Stimulated activated CD8-positive, alpha-beta memory T cell treated with anti-CD3 and anti-CD28 coated beads, Interleukin-15, amount 100 ng/mL, for 1 hour (primary cell): ENCODE results near the gene AJM1.

Experiments used
- DNase-seq: peaks from one replicate; pipeline ENCODE4 v3.0.0-alpha.2; 2020; ENCODE audit warnings: low read depth

The AJM1 gene

DNA sequence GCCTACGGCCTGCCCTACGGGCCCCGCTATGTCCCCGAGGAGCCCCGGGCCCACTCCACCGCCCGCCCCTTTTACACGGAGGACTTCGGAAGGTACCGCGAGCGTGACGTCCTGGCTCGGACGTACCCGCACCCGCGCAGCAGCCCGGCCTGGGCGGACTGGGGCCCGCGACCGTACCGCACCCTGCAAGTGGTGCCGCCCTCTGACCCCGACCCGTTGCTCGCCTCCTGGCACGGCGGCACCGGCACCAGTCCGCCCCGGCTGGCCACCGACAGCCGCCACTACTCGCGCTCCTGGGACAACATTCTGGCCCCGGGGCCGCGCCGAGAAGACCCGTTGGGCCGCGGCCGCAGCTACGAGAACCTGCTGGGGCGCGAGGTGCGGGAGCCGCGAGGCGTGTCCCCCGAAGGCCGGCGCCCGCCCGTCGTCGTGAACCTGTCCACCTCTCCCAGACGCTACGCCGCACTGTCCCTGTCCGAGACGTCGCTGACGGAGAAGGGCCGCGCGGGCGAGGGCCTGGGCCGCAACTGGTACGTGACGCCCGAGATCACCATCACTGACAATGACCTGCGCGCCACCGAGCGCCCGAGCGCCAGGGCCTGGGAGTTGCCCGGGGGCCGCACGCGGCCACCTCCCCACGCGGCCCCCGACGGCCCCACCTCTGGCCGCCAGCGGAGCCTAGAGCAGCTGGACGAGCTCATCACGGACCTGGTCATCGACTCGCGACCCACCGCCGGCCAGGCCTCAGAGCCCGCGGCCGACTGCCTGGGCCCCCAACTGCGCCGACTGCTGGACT, 3.4 kb downstream of the AJM1 start:
- DNase-seq = no peak

DNA sequence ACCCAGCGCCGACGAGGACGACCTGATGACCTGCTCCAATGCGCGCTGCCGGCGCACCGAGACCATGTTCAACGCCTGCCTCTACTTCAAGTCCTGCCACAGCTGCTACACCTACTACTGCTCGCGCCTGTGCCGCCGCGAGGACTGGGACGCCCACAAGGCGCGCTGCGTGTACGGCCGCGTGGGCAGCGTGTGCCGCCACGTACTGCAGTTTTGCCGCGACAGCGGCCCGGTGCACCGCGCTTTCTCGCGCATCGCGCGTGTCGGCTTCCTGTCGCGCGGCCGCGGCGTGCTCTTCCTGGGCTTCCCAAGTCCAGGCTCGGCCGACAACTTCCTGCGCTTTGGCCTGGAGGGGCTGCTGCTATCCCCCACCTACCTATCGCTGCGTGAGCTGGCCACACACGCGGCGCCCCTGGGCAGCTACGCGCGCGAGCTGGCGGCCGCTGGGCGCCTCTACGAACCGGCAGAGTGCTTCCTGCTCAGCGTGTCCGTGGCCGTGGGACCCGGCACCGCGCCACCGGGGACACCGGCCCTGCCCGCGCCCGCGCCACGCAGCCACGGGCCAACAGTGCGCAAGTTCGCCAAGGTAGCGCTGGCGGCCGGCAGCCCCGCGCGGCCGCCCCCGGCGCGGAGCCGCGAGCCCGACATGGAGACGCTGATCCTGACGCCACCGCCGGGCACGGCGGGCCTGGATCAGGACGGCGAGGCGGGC, 4.3 kb downstream of the AJM1 start:
- DNase-seq = no peak

DNA sequence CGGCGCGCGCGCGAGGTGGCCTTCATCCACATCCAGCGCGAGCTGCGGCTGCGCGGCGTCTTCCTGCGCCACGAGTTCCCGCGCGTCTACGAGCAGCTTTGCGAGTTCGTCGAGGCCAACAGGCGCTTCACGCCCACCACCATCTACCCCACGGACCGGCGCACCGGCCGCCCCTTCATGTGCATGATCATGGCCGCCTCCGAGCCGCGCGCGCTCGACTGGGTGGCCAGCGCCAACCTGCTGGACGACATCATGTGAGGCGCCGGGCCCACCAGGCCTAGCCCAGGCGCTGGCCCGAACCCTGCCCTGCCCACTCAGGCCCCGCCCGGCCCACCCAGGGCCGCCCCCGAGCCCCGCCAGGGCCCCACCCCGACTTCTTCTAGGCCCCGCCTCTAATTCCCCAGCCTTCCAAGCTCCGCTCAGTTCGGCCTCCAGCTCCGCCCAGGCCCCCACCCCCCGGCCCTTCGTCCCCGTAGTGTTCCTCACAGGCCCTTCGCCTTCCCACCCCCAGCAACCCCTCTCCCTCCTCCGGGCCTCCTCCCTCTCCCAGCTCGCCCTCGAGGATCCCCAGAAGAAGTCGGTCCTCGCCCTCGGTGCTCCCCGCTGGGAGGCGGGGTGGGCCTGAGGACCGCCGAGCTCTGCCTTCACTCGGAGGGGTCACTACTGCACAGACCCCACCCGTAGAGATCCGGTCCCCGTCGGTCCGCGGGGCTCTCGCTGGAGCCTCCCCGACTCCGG, 5.0 kb downstream of the AJM1 start:
- DNase-seq = no peak

DNA sequence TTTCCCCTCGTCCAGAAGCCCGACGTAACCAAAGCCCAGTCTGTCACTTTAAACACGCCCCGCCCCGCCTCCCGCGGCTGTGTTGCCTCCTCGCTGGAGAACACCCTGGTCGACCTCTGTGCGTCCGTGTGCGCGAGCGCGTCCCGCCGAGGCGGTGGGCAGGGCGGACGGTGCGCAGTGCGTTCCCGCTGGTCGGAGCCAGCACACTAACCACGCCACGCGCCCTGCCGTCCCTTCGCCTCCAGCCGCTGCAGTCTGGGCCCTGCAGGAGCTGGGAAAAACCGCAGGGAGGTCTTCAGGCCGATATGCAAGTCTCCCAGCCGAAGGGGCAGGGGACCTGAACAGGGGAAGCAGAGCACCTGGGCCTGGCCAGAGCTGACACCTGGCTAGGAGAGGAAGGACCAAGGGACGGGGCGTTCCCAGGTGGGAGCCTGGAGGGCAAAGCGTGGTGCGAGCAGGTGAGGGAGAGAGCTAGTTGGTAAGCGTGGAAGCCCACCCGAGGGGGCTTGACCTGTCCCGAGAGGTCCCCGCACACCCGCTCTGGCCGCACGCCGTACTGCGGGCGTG, 5.6 kb downstream of the AJM1 start:
- peak; percentile 30 for DNase-seq

DNA sequence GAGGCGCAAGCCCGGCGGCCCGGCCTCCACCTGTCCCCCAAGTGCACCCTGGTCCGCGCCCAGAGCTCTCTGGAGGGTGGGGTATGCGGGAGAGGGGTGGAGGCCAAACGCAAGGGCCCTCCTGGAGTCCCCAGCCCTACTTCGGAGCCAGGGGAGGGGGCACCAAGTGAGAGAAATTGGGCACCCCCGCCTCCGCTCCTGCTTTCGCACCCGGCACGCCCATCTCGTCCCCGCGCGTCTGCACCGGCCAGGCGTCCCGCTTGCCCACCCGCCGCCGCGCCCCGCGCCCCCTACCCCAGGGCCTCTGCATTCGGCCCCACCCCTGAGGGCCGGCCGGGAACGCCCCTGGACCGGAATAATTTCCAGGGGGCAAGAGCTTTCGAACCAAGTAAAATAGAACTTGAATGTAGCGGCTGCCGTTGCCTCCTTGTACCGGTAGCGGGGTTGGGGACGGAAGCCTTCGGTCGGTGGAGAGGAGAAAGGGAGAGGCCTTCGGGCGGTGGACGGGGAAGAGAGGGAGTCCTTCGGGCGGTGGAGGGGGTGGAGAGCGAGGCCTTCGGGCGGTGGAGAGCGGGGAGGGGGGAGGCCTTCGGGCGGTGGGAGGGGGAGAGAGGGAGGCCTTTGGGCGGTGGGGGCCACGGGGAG, 6.2 kb downstream of the AJM1 start:
- DNase-seq = no peak

DNA sequence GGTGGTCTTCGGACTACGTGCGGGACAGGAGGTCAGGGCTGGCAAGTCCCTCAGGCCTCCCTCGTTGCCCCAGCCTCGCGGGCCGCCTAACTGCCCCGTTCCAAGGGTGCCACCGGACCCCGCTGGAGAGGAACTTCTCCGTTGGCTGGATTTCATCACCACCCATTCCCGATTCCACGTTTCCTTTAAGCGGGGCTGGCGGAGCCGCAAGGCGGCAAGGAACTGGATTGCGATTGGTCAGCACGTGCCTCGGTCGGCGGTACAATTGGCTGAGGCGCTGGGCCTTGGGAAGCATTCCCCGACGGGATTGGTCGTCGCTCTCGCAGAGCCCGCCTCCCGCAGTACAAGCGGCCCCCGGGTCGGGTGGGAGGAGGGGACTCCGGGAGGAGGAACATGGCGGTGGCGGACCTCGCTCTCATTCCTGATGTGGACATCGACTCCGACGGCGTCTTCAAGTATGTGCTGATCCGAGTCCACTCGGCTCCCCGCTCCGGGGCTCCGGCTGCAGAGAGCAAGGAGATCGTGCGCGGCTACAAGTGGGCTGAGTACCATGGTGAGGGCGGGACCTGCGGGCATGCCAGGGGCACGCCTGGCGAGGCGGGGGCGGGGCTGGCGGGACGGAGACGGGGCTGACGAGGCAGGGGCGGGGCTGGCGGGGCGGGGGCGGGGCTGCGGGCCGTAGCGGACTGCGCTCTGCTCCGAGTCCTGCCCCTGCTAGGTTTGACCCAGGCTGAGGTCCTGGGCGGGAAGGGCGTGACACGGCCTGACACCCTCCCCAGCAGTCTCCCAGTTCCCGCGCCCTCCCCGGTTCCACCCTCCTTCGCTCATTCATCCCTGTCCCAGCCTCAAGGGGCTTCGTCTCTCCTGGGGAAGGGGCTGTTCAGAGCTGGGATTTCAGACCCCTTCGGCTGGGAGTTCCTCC, 7.0 kb downstream of the AJM1 start, which contains the start of gene PHPT1:
Gene PHPT1 (plus strand): TSS at position 372 of the 922 bp plus-strand sequence. CDS start 22 bp downstream, at position 394.
- peak; percentile 87 for DNase-seq

DNA sequence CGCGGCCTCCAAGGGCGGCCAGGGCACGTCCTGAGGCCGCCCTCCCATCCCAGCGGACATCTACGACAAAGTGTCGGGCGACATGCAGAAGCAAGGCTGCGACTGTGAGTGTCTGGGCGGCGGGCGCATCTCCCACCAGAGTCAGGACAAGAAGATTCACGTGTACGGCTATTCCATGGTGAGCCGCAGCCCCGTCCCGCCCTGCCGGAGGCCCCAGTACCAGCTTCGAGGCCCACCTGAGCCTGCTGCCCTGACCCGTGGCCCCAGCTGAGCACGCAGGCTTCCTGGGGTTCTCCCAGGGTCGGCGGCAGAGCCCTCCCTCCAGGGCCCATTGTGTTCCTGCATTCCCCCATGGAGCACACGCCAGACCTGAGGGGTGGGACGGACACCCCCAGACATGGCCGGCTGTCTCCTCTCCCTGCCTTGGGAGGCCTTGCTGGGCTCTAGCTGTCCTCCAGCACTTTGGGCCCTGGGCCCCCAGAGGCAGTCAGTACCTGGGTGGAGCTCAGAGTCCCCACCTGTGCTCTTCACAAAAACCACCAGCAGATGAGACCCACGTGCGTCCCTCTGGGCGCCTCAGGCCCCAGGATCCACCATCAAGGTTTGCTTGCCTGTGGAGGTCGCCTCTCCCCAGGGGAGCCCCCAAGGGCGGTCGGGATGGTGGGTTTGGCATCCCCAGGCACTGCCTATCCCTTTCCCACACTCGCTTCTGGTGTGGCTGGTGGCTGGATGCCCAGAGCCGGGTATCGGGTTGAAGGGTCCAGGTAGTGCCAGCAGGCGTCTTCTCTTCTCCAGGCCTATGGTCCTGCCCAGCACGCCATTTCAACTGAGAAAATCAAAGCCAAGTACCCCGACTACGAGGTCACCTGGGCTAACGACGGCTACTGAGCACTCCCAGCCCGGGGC, 7.9 kb downstream of the AJM1 start:
- DNase-seq = no peak

DNA sequence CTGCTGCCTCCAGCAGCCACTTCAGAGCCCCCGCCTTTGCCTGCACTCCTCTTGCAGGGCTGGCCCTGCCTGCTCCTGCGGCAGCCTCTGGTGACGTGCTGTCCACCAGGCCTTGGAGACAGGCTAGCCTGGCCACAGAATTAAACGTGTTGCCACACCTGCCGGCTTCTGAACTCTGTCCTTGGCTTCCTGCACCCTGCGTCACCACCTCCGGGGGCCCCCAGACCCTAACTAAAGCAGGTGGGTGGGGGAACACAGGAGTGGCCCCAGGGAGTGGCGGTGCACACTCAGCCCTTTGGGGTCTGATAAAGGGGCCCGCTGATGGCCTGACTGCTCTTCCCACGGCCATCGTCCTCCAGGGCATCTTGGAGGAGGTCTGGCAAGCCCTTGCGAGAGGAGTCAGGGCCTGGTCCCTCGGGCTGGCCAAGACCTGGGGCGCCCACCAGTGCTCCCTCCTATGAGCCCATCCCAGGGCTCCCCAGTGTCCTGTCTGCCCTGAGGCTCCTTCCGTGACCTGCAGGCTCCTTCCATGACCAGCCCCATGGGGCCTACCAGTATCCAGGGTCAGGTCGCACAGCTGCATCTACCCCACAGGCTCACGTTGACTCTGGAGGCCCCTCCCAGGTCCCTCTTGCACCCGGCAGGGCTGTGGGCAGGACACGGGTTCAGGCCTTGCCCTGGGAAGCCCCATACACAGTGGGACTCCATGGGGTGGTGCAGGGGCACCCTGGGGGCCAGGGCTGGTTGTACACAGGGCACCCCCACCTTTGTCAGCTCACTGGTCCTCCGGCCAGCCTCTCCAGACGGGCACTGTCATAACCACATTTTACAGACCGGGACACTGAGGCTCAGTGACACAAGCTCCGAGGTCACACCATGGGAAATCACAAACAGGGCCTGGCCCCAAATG, 8.8 kb downstream of the AJM1 start:
- DNase-seq = no peak

DNA sequence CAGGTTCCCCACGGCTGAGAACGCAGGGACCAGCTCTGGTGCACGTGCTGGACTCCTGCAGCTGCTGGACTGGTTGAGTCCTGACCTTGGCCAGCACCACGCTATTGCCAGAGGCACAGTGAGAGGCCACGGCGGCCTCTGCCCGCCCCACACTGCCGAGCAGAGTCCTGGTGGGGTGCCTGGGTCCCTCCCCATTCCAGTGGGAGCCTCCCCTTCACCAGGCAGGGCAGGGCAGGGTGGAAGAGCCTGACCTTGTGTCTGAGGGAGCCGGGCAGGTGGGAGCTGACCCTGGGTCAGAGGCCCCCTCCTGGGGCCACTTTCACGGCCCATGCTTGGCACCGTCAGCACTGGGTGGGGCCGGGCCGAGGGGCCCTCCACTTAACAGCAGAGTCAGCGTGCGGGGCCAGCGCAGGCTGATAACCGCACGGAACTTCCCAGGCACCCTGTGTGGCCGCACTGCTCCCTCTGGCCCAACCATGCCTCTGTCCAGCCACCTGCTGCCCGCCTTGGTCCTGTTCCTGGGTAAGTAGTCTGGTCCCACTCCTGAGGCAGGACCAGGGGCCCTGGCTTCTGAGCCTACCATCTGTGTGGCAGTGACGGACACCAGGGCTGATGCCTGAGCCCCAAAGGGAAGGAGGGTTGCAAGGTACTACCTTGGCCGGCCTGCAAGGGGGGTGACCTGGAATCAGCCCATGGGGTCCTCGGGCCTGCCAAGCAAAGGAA, 9.8 kb downstream of the AJM1 start, which contains the start of gene MAMDC4:
Gene MAMDC4 (plus strand): TSS at position 406 of the 723 bp plus-strand sequence. CDS start 71 bp downstream, at position 477.
- no peak for DNase-seq

DNA sequence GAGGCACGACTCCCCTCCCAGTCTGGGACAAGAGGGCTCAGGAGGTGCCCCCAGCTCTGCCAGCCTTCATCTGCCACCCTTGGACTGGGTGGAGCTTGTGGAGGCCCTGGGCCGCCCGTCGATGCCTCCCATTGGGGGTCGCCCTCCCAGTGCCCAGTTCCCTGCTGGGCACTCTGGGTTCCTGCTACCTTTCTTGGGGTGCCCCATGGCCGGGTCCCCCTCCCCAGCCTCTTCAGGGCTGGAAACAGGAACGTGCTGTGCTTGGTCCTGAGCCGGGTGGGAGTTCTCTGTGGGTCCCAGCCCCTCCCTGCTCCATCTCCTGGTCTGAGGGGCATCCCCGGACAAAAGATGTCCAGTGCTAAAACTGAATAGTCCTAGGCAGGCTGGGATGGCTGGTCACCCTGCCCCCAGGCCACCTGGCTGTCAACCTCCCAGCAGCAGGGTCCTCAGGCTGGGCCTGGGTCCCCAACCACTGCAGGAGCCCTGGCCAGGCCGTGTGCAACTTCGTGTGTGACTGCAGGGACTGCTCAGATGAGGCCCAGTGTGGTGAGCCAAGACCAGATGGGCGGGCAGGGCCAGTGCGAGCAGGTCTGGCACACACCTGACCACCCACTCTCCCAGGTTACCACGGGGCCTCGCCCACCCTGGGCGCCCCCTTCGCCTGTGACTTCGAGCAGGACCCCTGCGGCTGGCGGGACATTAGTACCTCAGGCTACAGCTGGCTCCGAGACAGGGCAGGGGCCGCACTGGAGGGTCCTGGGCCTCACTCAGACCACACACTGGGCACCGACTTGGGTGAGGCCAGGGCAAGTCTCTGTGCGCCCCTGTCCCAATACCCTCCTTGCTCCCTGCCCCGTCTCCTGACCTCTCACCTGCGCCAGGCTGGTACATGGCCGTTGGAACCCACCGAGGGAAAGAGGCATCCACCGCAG, 10.7 kb downstream of the AJM1 start:
- DNase-seq = no peak

DNA sequence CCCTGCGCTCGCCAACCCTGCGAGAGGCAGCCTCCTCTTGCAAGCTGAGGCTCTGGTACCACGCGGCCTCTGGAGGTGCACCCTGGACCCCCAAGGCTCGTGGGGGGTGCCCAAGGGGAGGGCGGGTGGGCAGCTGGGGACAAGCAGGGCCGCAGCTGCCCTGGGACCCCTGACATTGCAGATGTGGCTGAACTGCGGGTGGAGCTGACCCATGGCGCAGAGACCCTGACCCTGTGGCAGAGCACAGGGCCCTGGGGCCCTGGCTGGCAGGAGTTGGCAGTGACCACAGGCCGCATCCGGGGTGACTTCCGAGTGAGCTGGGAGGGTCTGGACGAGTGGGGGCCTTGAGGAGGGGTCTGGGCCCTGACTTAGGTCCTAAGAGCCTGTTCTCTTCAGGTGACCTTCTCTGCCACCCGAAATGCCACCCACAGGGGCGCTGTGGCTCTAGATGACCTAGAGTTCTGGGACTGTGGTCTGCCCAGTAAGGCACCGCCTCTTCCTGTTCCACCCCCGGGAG, 11.4 kb downstream of the AJM1 start:
- DNase-seq = no peak

DNA sequence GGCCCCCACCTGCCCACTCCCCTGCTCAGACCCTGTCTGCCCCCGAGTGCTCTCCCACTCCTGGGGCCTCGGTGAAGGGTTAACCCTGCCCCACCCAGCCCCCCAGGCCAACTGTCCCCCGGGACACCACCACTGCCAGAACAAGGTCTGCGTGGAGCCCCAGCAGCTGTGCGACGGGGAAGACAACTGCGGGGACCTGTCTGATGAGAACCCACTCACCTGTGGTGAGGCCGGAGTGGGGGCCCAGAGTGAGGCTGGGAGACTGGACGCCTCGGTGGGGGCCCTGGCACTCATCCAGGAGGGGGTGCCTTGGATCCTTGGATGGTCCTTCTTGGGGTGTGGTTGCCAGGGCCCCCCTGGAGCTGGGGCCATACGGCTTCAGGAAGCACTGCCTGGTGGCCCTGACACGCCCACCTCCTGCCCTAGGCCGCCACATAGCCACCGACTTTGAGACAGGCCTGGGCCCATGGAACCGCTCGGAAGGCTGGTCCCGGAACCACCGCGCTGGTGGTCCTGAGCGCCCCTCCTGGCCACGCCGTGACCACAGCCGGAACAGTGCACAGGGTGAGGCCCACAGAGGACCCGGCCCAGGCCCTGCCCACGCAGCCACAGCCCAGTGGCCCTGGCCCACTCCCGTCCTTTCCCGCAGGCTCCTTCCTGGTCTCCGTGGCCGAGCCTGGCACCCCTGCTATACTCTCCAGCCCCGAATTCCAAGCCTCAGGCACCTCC, 12.0 kb downstream of the AJM1 start:
- DNase-seq = no peak

DNA sequence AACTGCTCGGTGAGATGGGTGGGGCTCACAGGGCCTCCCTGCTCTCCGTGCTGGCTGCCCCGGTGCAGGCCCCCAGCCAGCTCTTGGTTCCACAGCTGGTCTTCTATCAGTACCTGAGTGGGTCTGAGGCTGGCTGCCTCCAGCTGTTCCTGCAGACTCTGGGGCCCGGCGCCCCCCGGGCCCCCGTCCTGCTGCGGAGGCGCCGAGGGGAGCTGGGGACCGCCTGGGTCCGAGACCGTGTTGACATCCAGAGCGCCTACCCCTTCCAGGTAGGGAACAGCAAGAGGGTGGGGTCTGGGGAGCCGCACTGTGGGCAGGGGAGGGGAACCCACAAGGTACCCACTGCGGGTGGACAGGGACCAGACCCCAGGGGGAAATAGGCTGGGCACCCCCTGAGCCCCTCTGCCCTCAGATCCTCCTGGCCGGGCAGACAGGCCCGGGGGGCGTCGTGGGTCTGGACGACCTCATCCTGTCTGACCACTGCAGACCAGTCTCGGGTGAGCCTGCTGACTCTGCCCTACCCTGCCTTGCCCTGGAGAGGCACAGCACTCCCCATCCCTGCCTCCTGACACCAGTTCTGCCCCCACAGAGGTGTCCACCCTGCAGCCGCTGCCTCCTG, 12.7 kb downstream of the AJM1 start:
- DNase-seq = no peak

DNA sequence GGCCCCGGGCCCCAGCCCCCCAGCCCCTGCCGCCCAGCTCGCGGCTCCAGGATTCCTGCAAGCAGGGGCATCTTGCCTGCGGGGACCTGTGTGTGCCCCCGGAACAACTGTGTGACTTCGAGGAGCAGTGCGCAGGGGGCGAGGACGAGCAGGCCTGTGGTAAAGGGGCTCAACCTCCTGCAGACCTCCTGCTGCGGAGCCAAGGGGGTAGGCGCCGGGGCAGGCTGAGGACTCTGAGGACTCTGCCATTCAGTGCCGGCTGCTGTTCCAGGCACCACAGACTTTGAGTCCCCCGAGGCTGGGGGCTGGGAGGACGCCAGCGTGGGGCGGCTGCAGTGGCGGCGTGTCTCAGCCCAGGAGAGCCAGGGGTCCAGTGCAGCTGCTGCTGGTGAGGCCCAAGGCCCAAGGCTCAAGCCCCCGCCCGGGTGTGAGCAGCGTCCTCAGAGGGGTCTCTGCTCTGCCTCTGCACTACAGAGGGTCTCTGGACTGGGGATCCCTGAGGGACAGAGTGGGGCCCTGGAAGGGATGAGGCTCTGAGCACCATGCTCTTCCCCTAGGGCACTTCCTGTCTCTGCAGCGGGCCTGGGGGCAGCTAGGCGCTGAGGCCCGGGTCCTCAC, 13.3 kb downstream of the AJM1 start:
- DNase-seq = no peak

DNA sequence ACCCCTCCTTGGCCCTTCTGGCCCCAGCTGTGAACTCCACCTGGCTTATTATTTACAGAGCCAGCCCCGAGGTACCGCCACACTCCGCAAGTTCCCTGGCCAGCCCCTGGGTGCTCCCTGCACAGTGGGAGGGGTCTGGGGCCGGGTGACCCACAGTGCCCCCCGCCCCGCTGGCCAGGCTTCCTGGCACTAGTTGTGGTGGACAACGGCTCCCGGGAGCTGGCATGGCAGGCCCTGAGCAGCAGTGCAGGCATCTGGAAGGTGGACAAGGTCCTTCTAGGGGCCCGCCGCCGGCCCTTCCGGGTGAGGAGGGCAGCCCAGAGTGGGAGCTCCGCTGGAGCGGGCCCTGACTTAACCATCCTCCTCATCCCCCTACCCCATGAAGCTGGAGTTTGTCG, 13.8 kb downstream of the AJM1 start:
- no peak for DNase-seq
